HUDEP-2 (cell line): ENCODE measurements around the gene PAGR1.
A peak's percentile ranks its signal among the peaks of the same experiment; 100 is the strongest.

Experiments used
- DNase-seq, 76 experiments: peaks; one replicate each; lab custom pipeline; 2025; ENCODE audit not compliant: unreplicated experiment in 76 of 76; lab: John Stamatoyannopoulos, UW

PAGR1 gene

GRCh38 chr16:29834079-29834478 is 18.1 kb downstream of the PAGR1 start:
- no peak for DNase-seq

GRCh38 chr16:29835926-29836325 is 20.0 kb downstream of the PAGR1 start:
- DNase-seq, result no peak

GRCh38 chr16:29836623-29837022 is 20.7 kb downstream of the PAGR1 start:
- DNase-seq, result no peak

GRCh38 chr16:29837841-29838240 is 21.9 kb downstream of the PAGR1 start:
- DNase-seq, result no peak

GRCh38 chr16:29839822-29840221 is 23.9 kb downstream of the PAGR1 start:
- DNase-seq, result no peak

- DNase-seq, result no peak
Observed at GRCh38 chr16:29840240-29840639, 24.3 kb downstream of the PAGR1 start.

- no peak for DNase-seq
Observed at GRCh38 chr16:29841631-29842030, 25.7 kb downstream of the PAGR1 start.

GRCh38 chr16:29842732-29843346 is 26.9 kb downstream of the PAGR1 start:
- peak in 1 of 76 experiments; percentile 12 for DNase-seq

- no peak for DNase-seq
Observed at GRCh38 chr16:29843931-29844330, 28.0 kb downstream of the PAGR1 start.

- DNase-seq, result no peak
Observed at GRCh38 chr16:29844575-29845331, 28.8 kb downstream of the PAGR1 start.

- DNase-seq, result no peak
Observed at GRCh38 chr16:29845656-29846055, 29.7 kb downstream of the PAGR1 start.

- peak in 64 of 76 experiments; percentile 4 to 74 (median 52) for DNase-seq
Observed at GRCh38 chr16:29848420-29849297, 32.7 kb downstream of the PAGR1 start.

- no peak for DNase-seq
Observed at GRCh38 chr16:29849505-29849904, 33.6 kb downstream of the PAGR1 start.

GRCh38 chr16:29850998-29851397 is 35.0 kb downstream of the PAGR1 start:
- no peak for DNase-seq

- DNase-seq, result no peak
Observed at GRCh38 chr16:29852654-29853053, 36.7 kb downstream of the PAGR1 start.

GRCh38 chr16:29854520-29855100 is 38.7 kb downstream of the PAGR1 start:
- no peak for DNase-seq

GRCh38 chr16:29857133-29857760 is 41.3 kb downstream of the PAGR1 start:
- no peak for DNase-seq

GRCh38 chr16:29858149-29858849 is 42.3 kb downstream of the PAGR1 start:
- no peak for DNase-seq

- no peak for DNase-seq
Observed at GRCh38 chr16:29858974-29859373, 43.0 kb downstream of the PAGR1 start.

- no peak for DNase-seq
Observed at GRCh38 chr16:29860218-29860617, 44.3 kb downstream of the PAGR1 start.
